Stimulated activated effector memory CD8-positive, alpha-beta T cell treated with anti-CD3 and anti-CD28 coated beads, Interleukin-12 subunit alpha, Interleukin-12 subunit beta, amount 100 ng/mL, for 72 hours (primary cell): ENCODE data around the gene RNF13.
"Not testable (repeated sequence)": the region's sequence is repeated elsewhere in the genome, so short reads cannot be mapped to it uniquely, and the experiment has no call there.

Experiments
- ATAC-seq: fragments of 150-1000 bp; cut with Tn5 transposase; 2 replicates; pipeline ENCODE4 v1.10.0; 2021
- DNase-seq, 2 donors: peaks; one replicate each; pipeline ENCODE4 v3.0.0; 2021 to 2022; ENCODE audit warnings: low spot score in 2 of 2
- H3K27ac Mint-ChIP-seq: one replicate; pipeline ENCODE4 v1.8.0; 2022; ENCODE audit warnings: mild to moderate bottlenecking, mixed read lengths
- H3K36me3 Mint-ChIP-seq: one replicate; pipeline ENCODE4 v1.8.0; 2022; ENCODE audit warnings: mild to moderate bottlenecking, mixed read lengths
- H3K4me1 Mint-ChIP-seq: one replicate; pipeline ENCODE4 v1.8.0; 2022; ENCODE audit warnings: mixed read lengths
- H3K4me3 Mint-ChIP-seq: one replicate; pipeline ENCODE4 v1.8.0; 2022; ENCODE audit warnings: mild to moderate bottlenecking, mixed read lengths
- H3K9me3 Mint-ChIP-seq: one replicate; pipeline ENCODE4 v1.8.0; 2022; ENCODE audit warnings: mixed read lengths

RNF13 gene

DNA sequence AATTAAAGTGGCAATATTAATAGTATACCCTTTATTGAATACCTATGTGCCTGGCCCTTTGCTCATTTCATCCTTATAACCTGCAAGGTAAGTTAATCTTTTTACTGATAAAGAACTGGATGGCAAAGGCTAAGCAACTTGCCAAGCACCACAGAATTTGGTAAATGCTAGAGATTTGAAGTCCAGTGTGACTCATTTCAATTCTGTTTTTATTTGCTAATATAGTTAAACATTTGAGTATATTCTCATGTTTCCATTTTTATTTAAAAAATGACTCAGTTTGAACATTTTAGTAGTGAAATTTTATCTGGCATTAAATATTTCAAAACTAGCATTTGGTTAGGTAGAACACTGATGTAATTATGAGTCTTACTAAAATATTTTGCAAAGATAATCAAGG, 146.4 kb downstream of the RNF13 start:
- peaks cover 12% of the 10 kb centered on the region for H3K4me1 Mint-ChIP-seq
- H3K9me3 Mint-ChIP-seq = no peaks in the 10 kb centered on the region
- H3K27ac Mint-ChIP-seq = no peak overlapping the region
- no peak overlapping the region for H3K4me3 Mint-ChIP-seq
- ATAC-seq (no peak), DNase-seq (no peak)
- H3K36me3 Mint-ChIP-seq = peaks cover 16% of the 10 kb centered on the region

DNA sequence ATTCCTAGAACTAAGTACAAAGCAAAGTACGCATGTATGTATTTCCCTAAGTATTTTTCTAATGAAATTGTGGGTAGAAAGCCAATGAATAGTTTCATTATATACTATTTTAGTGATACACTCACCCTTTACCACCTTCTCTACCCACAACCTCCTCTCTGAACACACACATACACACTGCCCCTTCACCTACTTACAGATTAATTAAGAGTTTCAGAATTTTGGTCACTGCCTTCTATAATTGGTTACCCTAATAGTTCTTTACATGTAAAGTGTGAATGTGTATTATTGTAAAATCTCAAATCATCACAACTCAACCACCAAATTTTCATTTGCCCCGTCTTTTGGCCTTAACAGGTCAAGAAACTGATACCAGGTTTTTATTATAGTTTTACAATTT, 150.5 kb downstream of the RNF13 start:
- no peak for ATAC-seq
- Mint-ChIP-seq H3K27ac (no peak overlapping the region), H3K4me1 (peaks cover 1% of the 10 kb centered on the region), H3K4me3 (no peak overlapping the region), H3K36me3 (peaks cover 16% of the 10 kb centered on the region), H3K9me3 (no peaks in the 10 kb centered on the region)
- no peak for DNase-seq

- Mint-ChIP-seq H3K27ac (peak overlapping the region; percentile 18), H3K9me3 (no peaks in the 10 kb centered on the region), H3K36me3 (peaks cover 16% of the 10 kb centered on the region), H3K4me3 (no peak overlapping the region), H3K4me1 (no peaks in the 10 kb centered on the region)
- ATAC-seq = no peak
- no peak for DNase-seq
These were observed 151.3 kb downstream of the RNF13 start for GRCh38 chr3:149964291-149964690.

DNA sequence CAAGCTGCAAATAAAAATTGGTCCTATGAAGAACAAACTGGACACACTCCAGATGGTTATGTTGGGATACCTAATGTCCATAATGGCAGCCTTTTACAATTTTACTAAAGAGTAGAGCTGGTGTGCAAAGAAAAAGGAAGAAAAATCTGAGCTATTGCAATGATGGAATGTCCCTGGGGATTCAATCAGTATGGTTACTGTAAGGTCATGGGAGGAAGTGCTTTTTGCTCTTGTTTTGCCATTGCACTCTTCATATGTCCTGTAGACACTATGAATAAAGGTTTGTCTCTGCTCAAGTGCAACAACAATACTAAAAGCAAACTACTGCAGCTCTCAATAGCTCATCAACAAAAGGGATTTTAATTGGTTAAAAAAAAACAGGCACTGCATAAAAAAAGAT, 152.3 kb downstream of the RNF13 start:
- peaks cover 5% of the 10 kb centered on the region for H3K4me1 Mint-ChIP-seq
- no peak for DNase-seq
- H3K27ac Mint-ChIP-seq = no peak overlapping the region

DNA sequence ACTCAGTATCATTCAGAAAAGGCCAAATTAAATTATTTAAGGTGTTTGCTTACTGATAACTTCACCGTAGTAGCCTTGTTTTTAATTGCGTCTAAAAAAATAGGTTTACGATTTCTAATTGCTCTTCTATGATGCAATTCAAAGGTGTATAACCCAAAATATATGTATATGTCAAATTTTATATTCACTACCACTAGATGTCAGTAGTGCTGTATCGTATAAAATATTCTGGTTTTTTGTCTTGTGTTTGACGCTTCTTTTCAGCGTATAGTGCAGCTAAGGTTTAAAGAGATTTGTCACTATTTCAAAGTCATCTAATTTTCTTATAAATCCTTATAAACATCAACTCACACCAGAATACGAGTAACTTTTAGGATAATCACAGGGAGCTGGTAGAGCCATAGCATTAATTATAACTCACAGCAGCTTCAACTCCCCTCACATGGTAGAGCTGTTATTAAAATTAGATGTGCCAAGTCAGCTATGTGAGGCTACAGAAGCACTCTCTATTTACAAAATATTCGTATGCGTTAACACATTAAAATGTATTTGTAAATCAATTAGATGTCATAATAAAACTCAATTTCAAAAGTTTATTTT, 154.2 kb downstream of the RNF13 start:
- no peaks in the 10 kb centered on the region for H3K9me3 Mint-ChIP-seq
- H3K36me3 Mint-ChIP-seq = peaks cover 9% of the 10 kb centered on the region
- DNase-seq = no peak
- no peak overlapping the region for H3K4me3 Mint-ChIP-seq
- no peak for ATAC-seq
- H3K4me1 Mint-ChIP-seq = peaks cover 11% of the 10 kb centered on the region
- no peak overlapping the region for H3K27ac Mint-ChIP-seq

More for the DNA sequence above, 152.3 kb downstream of the RNF13 start:
- Mint-ChIP-seq H3K4me3 (no peak overlapping the region), H3K36me3 (peaks cover 16% of the 10 kb centered on the region), H3K9me3 (no peaks in the 10 kb centered on the region)
- no peak for ATAC-seq

DNA sequence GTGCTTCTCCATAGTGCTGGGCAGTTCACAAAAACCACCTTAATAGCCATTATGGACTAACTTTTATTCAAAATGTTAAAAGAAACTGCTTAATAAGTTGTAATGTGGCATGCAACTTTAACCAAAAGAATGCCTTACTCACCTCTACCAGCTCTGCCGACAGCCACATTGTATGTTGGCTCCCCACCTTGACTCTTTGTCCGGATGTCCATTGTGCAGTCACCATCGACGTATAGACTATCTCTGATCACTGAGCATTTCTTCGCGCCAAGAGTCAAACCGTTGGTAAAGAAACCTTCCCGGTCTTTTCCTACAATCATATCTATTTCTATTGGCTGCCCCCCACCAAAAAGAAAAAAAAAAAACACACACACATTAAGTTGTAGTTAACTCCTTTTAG, 155.2 kb downstream of the RNF13 start:
- ATAC-seq = no peak
- Mint-ChIP-seq H3K4me3 (no peak overlapping the region), H3K27ac (no peak overlapping the region), H3K9me3 (no peaks in the 10 kb centered on the region), H3K4me1 (peaks cover 11% of the 10 kb centered on the region), H3K36me3 (peaks cover 5% of the 10 kb centered on the region)
- no peak for DNase-seq

- no peak for DNase-seq
- Mint-ChIP-seq H3K9me3 (no peaks in the 10 kb centered on the region), H3K27ac (no peak overlapping the region), H3K4me3 (peak overlapping the region; percentile 78), H3K36me3 (no peaks in the 10 kb centered on the region), H3K4me1 (peaks cover 11% of the 10 kb centered on the region)
- no peak for ATAC-seq
These were observed 156.3 kb downstream of the RNF13 start for GRCh38 chr3:149969110-149969939.

DNA sequence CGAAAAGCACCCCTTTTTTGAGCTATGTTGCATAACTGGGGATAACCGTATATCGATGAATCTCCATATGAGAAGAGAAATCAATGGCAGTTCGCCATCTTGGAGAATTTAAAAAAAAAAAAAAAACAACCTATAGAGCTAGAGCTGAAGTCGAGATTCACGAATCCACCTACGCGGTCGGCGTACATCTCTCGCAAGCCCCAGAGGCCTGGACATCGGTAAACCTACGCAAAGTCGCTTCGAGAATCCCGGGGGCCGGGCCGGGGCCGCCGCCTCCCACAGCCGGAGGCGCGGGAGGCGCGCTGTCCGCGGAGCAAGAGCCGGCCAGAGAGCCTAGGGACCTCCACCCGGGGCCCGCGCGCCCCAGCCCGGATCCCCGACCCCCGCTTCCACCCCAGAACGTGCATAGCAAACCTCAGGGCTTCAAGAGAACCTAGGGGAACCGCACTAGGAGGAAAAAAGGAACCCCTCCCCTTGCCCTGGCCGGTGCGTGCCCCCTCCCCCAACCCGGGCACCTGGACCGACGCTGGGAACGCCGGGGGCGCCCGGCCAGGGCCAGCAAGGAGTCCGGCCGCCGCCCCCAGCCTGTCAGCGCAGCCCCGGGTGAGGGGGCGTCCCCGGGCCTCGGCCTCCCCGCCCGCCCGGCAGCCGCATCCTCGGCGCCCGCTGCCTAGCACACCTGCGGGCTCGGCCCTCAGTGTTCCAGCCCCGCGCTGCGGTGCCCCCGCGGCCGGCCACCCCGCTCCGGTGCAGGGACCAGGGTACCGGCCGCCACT, 157.1 kb downstream of the RNF13 start:
- peaks cover 11% of the 10 kb centered on the region for H3K4me1 Mint-ChIP-seq
- peak overlapping the region; percentile 78 for H3K4me3 Mint-ChIP-seq
- H3K27ac Mint-ChIP-seq = no peak overlapping the region
- DNase-seq (peak; percentile 67 to 83), ATAC-seq (peak; percentile 81)
- no peaks in the 10 kb centered on the region for H3K36me3 Mint-ChIP-seq
- H3K9me3 Mint-ChIP-seq = no peaks in the 10 kb centered on the region

- ATAC-seq = peak; percentile 71
- H3K36me3 Mint-ChIP-seq = no peaks in the 10 kb centered on the region
These were observed 157.8 kb downstream of the RNF13 start, which contains the start of gene PFN2 for GRCh38 chr3:149970716-149971402. TSS of gene PFN2 (minus strand) at chr3:149970895. CDS start at chr3:149970856, 39 bp downstream.

DNA sequence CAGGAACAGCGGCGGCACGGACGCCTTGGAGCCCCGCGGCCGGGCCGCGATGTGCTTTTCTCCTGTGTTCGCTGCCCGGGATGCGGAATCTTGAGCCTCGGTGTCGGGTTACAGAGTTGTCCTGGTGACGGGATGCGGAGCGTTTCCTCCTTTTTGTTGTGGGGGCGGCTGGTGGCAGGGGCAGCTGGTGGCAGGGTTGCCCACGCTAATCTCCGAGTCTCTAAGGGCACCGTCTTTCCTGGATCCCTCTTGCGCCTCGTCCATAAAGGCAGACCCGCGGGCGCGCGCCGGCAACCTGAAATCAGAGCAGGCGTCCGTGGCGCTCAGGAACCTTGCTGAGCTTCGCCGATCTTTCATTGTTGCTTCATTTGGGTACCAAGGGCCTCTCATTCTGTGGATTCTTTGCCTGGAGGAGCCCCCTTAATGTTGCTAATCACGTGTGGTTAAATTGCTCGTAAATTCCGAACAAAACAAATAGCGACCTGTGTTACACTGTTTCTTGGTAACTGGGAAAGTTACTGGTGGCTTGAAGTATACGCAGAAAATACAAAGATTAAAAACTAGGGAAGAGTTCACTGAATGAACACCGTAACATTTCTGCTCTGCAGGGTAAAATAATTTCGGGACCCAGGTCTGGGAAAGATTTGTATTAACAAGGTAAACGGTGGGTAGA, 158.5 kb downstream of the RNF13 start:
- no peaks in the 10 kb centered on the region for H3K9me3 Mint-ChIP-seq
- H3K4me1 Mint-ChIP-seq = peaks cover 11% of the 10 kb centered on the region
- ATAC-seq (peak; percentile 31), DNase-seq (peak; percentile 7 to 61)
- H3K27ac Mint-ChIP-seq = peak overlapping the region; percentile 38
- H3K4me3 Mint-ChIP-seq = peak overlapping the region; percentile 78
- no peaks in the 10 kb centered on the region for H3K36me3 Mint-ChIP-seq

More at GRCh38 chr3:149970716-149971402, 157.8 kb downstream of the RNF13 start, which contains the start of gene PFN2:
- Mint-ChIP-seq H3K4me3 (peak within 1 kb of the TSS; percentile 78), H3K9me3 (no peaks in the 10 kb centered on the region), H3K27ac (peak within 1 kb of the TSS; percentile 38), H3K4me1 (peaks cover 11% of the 10 kb centered on the region)
- peak; percentile 34 to 68 for DNase-seq

DNA sequence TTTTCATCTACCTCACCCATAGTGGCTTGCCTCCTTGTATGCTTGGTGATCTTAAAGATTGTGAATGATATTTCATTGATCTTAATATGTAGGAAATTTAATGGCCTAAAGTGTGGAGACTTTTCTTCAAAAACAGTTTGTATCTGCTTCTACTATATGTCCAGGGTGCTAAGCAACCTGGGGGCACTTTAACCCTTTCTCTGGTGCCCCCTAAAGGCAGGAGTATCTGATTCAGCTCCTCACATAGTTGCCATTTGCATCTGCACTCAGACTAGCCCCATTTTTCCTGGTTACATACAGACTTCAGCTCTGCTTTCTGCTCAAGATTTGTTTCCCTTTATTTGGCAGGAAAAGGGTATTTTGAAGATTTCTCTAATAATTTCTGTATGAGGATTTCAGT, 162.9 kb downstream of the RNF13 start:
- no peaks in the 10 kb centered on the region for H3K9me3 Mint-ChIP-seq
- no peak overlapping the region for H3K4me3 Mint-ChIP-seq
- DNase-seq = no peak
- peak; percentile 24 for ATAC-seq
- H3K4me1 Mint-ChIP-seq = peaks cover 6% of the 10 kb centered on the region
- no peak overlapping the region for H3K27ac Mint-ChIP-seq
- no peaks in the 10 kb centered on the region for H3K36me3 Mint-ChIP-seq

DNA sequence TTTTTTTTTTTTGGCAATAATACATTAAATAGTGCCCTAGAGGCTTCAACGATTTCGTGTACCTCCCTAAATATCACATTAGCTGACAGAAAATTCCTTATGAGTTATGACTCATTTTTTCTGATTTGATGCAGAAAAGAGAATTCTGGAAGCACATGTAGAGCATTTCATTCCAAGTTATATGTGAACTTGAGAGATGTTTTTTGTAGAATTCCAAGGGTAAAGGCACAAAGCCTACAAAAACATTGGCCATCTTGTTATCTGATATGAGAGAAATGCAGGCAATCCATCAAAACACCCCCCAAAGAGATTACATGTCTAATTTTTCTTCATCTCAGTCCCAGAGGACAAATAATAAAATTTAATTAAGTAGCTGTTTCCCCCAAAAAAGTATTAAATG, 164.4 kb downstream of the RNF13 start:
- no peak overlapping the region for H3K4me3 Mint-ChIP-seq
- no peak for ATAC-seq
- H3K4me1 Mint-ChIP-seq = no peaks in the 10 kb centered on the region
- DNase-seq = no peak
- no peaks in the 10 kb centered on the region for H3K9me3 Mint-ChIP-seq
- no peaks in the 10 kb centered on the region for H3K36me3 Mint-ChIP-seq
- H3K27ac Mint-ChIP-seq = no peak overlapping the region

DNA sequence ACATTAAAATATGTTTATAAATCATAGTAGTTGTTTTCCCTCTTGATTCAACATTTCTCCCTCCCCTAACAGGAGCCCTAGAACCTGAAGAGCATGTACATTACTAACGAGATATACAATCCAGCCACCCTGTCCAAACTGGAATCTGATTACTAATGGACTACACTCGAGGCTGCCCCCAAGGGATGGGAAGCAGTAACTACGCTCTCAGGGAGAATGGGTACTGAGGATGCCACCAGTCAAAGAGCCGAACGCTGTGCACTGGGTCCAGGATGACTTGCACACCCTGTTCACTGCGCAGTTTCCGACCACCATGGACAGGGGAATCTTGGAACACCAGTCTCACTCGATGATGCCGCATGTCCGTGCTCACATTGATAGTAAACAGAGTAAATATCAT, 169.0 kb downstream of the RNF13 start:
- not testable (repeated sequence) for H3K36me3 Mint-ChIP-seq, H3K4me3 Mint-ChIP-seq, H3K4me1 Mint-ChIP-seq, DNase-seq, H3K9me3 Mint-ChIP-seq, H3K27ac Mint-ChIP-seq
- ATAC-seq = peak; percentile 58

DNA sequence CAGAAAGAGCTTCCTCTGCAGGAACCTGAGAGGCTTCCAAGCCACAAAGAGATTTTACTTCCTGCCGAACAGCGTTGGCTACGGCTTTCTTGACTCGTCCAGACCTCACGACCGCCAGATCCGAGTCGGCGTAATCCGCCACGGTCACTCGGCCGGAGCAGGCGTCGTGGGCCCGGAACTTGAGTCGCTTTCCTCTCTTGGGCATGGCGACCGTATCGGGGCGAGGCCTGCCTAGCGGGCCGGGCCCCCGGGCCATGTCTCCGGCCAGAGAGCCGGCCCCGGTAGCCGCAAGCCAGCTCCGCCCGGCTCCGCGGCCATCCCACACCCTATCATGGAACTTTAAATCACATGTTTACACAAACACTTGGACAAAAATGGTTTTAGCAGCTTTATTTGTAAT, 170.0 kb downstream of the RNF13 start:
- not testable (repeated sequence) for H3K4me3 Mint-ChIP-seq, H3K36me3 Mint-ChIP-seq, H3K9me3 Mint-ChIP-seq, DNase-seq, H3K27ac Mint-ChIP-seq, H3K4me1 Mint-ChIP-seq, ATAC-seq
